Glutamatergic neuron (in vitro differentiated cells): Measurements from ENCODE around the gene APOBEC2. TPM values are rescaled to one million over a fixed set of nuclear protein-coding genes. Genes with fewer than 3 reads are reported as not detected.
A peak's percentile ranks its signal among the peaks of the same experiment; 100 is the strongest.

ENCODE experiments used
- DNase-seq: peaks from one replicate; pipeline ENCODE4 v3.0.0; 2022
- H3K27ac Mint-ChIP-seq: one replicate; pipeline ENCODE4 v1.8.0; 2020; ENCODE audit warnings: mild to moderate bottlenecking, mixed read lengths, inconsistent platforms; ENCODE audit not compliant: unreplicated experiment
- H3K27me3 Mint-ChIP-seq: one replicate; pipeline ENCODE4 v1.8.0; 2020; ENCODE audit warnings: mild to moderate bottlenecking, moderate library complexity, mixed read lengths, inconsistent platforms; ENCODE audit not compliant: unreplicated experiment
- H3K36me3 Mint-ChIP-seq: one replicate; pipeline ENCODE4 v1.8.0; 2020; ENCODE audit warnings: mild to moderate bottlenecking, mixed read lengths, inconsistent platforms; ENCODE audit not compliant: unreplicated experiment
- H3K4me1 Mint-ChIP-seq: one replicate; pipeline ENCODE4 v1.8.0; 2020; ENCODE audit warnings: mild to moderate bottlenecking, low read depth, mixed read lengths, inconsistent platforms; ENCODE audit not compliant: unreplicated experiment
- H3K4me3 Mint-ChIP-seq: one replicate; pipeline ENCODE4 v1.8.0; 2020; ENCODE audit warnings: mild to moderate bottlenecking, mixed read lengths, inconsistent platforms; ENCODE audit not compliant: unreplicated experiment
- H3K9me3 Mint-ChIP-seq: one replicate; pipeline ENCODE4 v1.8.0; 2020; ENCODE audit warnings: mild to moderate bottlenecking, moderate library complexity, mixed read lengths, inconsistent platforms; ENCODE audit not compliant: unreplicated experiment
- total RNA-seq: library from RNA; stranded (reverse); fragmentation: NEBNext Ultra II Directional; extraction: Animal tissue kit (Norgen Biotek cat#: 25700); gene quantifications from one replicate; pipeline ENCODE4 v1.2.1, GENCODE V29; 2021; ENCODE audit not compliant: unreplicated experiment
- TF ChIP-seq, protein P1 (sequence below): fragments of 200-600 bp; sonication (generic); IDR thresholded peaks from one replicate; pipeline ENCODE4 v1.5.0; 2021; ENCODE audit not compliant: partially characterized antibody, unreplicated experiment

Gene APOBEC2
- total RNA-seq, 1 donor from 2014 or later: 0.61 TPM

- peaks cover 4% of the 10 kb centered on the region for H3K27me3 Mint-ChIP-seq
- no peak for DNase-seq
- no peak overlapping the region for H3K4me3 Mint-ChIP-seq
- no peaks in the 10 kb centered on the region for H3K36me3 Mint-ChIP-seq
- H3K4me1 Mint-ChIP-seq: peaks cover 28% of the 10 kb centered on the region
- H3K27ac Mint-ChIP-seq: no peak overlapping the region
- peaks cover 13% of the 10 kb centered on the region for H3K9me3 Mint-ChIP-seq
- TF ChIP-seq, protein P1, sequence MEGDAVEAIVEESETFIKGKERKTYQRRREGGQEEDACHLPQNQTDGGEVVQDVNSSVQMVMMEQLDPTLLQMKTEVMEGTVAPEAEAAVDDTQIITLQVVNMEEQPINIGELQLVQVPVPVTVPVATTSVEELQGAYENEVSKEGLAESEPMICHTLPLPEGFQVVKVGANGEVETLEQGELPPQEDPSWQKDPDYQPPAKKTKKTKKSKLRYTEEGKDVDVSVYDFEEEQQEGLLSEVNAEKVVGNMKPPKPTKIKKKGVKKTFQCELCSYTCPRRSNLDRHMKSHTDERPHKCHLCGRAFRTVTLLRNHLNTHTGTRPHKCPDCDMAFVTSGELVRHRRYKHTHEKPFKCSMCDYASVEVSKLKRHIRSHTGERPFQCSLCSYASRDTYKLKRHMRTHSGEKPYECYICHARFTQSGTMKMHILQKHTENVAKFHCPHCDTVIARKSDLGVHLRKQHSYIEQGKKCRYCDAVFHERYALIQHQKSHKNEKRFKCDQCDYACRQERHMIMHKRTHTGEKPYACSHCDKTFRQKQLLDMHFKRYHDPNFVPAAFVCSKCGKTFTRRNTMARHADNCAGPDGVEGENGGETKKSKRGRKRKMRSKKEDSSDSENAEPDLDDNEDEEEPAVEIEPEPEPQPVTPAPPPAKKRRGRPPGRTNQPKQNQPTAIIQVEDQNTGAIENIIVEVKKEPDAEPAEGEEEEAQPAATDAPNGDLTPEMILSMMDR: no peak
These were observed 6.6 kb downstream of the APOBEC2 start for GRCh38 chr6:41059556-41059955.

GRCh38 chr6:41061196-41061726 lies 8.3 kb downstream of the APOBEC2 start:
- Mint-ChIP-seq H3K27me3 (no peaks in the 10 kb centered on the region), H3K27ac (no peak overlapping the region), H3K4me1 (peaks cover 25% of the 10 kb centered on the region), H3K9me3 (peaks cover 3% of the 10 kb centered on the region), H3K4me3 (no peak overlapping the region), H3K36me3 (no peaks in the 10 kb centered on the region)
- TF ChIP-seq, protein P1: no peak
- DNase-seq: no peak

DNA sequence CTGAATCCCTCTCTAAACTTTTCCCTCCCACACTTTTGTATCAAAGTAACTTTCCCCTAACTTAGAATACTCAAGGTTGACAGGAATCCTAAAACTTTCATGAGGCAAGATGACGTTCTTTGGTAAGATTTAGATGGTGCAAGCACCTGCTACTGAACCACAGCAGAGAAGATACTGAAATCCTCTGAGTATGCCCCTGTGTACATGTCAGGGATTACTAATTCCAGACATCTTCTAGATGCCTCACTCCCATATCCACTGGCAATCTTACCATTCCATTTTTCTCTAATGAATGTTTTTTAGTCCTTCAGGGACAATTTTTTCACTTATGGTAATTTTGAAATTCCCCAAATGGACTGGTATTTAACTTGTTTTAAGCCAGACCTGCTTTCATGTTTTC lies 9.1 kb downstream of the APOBEC2 start:
- no peaks in the 10 kb centered on the region for H3K27me3 Mint-ChIP-seq
- H3K4me1 Mint-ChIP-seq: peaks cover 29% of the 10 kb centered on the region
- no peak overlapping the region for H3K4me3 Mint-ChIP-seq
- H3K36me3 Mint-ChIP-seq: no peaks in the 10 kb centered on the region
- H3K9me3 Mint-ChIP-seq: peaks cover 3% of the 10 kb centered on the region
- no peak for DNase-seq
- no peak overlapping the region for H3K27ac Mint-ChIP-seq
- TF ChIP-seq, protein P1: no peak

DNA sequence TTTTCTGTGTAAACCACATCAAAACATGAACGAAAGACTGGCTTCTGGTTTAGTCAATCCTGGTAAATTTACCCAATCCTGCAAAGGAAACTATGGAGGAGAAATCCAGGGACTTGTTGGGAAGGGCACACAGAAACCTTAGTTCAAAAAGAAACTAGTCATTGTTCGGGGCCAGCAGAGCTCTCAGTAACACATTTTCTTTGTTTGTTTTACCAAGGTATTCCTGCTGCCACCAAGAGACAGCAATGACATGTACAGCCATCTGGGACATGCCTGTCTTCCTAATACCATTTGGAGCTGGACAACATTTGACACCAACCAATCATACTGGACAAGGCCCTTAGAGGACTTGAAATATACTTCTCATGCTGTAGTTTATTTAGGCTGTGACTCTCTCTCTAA lies 10.9 kb downstream of the APOBEC2 start:
- Mint-ChIP-seq H3K27me3 (no peaks in the 10 kb centered on the region), H3K9me3 (no peaks in the 10 kb centered on the region), H3K4me3 (no peak overlapping the region), H3K36me3 (no peaks in the 10 kb centered on the region), H3K4me1 (peaks cover 26% of the 10 kb centered on the region), H3K27ac (peak overlapping the region; percentile 53)
- DNase-seq: no peak
- TF ChIP-seq, protein P1: no peak

DNA sequence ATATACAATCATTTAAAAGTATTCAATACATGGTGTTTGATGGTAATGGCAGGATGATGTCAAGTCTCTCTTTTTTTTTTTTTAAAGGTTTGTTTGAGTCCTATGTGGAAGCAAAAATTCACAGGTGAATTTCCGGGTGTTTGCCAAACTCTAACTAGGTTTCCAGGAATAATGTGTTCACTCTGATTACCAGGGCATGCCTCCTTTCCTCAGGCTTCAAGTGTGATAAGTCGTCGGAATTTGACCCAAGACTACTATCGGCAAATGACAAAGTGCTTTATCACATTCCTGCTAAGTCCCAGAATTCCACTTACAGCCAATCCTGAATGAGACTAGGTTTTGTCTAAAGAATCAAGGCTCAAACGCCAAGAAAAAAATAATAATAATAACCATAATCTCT lies 11.8 kb downstream of the APOBEC2 start:
- H3K9me3 Mint-ChIP-seq: no peaks in the 10 kb centered on the region
- H3K36me3 Mint-ChIP-seq: no peaks in the 10 kb centered on the region
- no peak overlapping the region for H3K4me3 Mint-ChIP-seq
- no peak for DNase-seq
- TF ChIP-seq, protein P1: no peak
- H3K27me3 Mint-ChIP-seq: no peaks in the 10 kb centered on the region
- H3K27ac Mint-ChIP-seq: no peak overlapping the region
- peaks cover 27% of the 10 kb centered on the region for H3K4me1 Mint-ChIP-seq
